HEK293 (cell line): ENCODE measurements around the gene TRA2B.

Experiments
- CTCF ChIA-PET: fragments of 350-600 bp; formaldehyde crosslinking; extraction: SDS; loops from one replicate; lab custom pipeline; 2021; ENCODE audit warnings: antibody characterized with exemption; lab: Yijun Ruan, JAX
- POLR2A ChIA-PET: fragments of 300-600 bp; formaldehyde crosslinking; extraction: SDS; loops from one replicate; lab custom pipeline; 2020; ENCODE audit warnings: antibody characterized with exemption, inconsistent platforms; lab: Yijun Ruan, JAX
- H3K27ac ChIP-seq: fragments of 200-500 bp; sonication (Bioruptor generic); 2 replicates; pipeline ENCODE4 v1.5.1; 2014; ENCODE audit warnings: low read depth, low read length, control low read depth, inconsistent platforms; ENCODE audit errors: extremely low read depth
- H3K36me3 ChIP-seq, 2 experiments: fragments of 200-500 bp in 1 of 2; sonication (Bioruptor generic) in 1 of 2; 1 replicate in 1 of 2; 2 replicates in 1 of 2; pipeline ENCODE4 v1.5.1; 2014 to 2017; ENCODE audit warnings: inconsistent platforms in 2 of 2, low read length in 2 of 2; ENCODE audit not compliant: control insufficient read depth in 2 of 2, insufficient read depth in 1 of 2
- H3K4me1 ChIP-seq: fragments of 200-500 bp; sonication (Bioruptor generic); 2 replicates; pipeline ENCODE4 v1.5.1; 2014; ENCODE audit warnings: mild to moderate bottlenecking, low read length, inconsistent platforms; ENCODE audit not compliant: control insufficient read depth, insufficient read depth
- H3K4me3 ChIP-seq: 2 replicates; pipeline ENCODE4 v1.5.1; 2011; ENCODE audit warnings: low read depth, mild to moderate bottlenecking, control low read depth, low read length, moderate library complexity
- H3K9me3 ChIP-seq: fragments of 200-500 bp; sonication (Bioruptor generic); 2 replicates; pipeline ENCODE4 v1.5.1; 2014; ENCODE audit warnings: low read depth, low read length, inconsistent platforms; ENCODE audit not compliant: control insufficient read depth, insufficient read depth
- IKZF3 ChIP-seq: fragments of 450-650 bp; IDR thresholded peaks from 2 replicates; pipeline ENCODE4 v1.5.0; 2018; ENCODE audit warnings: missing biosample characterization, mild to moderate bottlenecking, missing genetic modification characterization, moderate library complexity
- SP7 ChIP-seq: fragments of 450-650 bp; formaldehyde crosslinking; IDR thresholded peaks from 2 replicates; pipeline ENCODE4 v1.5.1; 2016; ENCODE audit warnings: missing biosample characterization, missing genetic modification characterization
- WT1 ChIP-seq: fragments of 450-650 bp; formaldehyde crosslinking; IDR thresholded peaks from 2 replicates; pipeline ENCODE4 v1.5.1; 2016; ENCODE audit warnings: missing biosample characterization, missing genetic modification characterization
- YY2 ChIP-seq: fragments of 450-650 bp; formaldehyde crosslinking; IDR thresholded peaks from 2 replicates; pipeline ENCODE4 v1.5.1; 2016; ENCODE audit warnings: missing biosample characterization, missing genetic modification characterization
- ZBTB1 ChIP-seq: fragments of 450-650 bp; formaldehyde crosslinking; IDR thresholded peaks from 2 replicates; pipeline ENCODE4 v1.5.1; 2016; ENCODE audit warnings: missing biosample characterization, missing genetic modification characterization
- ZFP37 ChIP-seq: fragments of 450-650 bp; formaldehyde crosslinking; IDR thresholded peaks from 2 replicates; pipeline ENCODE4 v1.5.1; 2016; ENCODE audit warnings: missing biosample characterization, missing genetic modification characterization
- ZIC2 ChIP-seq: fragments of 450-650 bp; formaldehyde crosslinking; IDR thresholded peaks from 2 replicates; pipeline ENCODE4 v1.5.1; 2016; ENCODE audit warnings: missing biosample characterization, missing genetic modification characterization
- ZNF366 ChIP-seq: fragments of 450-650 bp; formaldehyde crosslinking; conservative IDR thresholded peaks from 2 replicates; pipeline ENCODE4 v1.5.1; 2016; ENCODE audit warnings: missing biosample characterization, missing genetic modification characterization
- ZNF394 ChIP-seq: fragments of 450-650 bp; formaldehyde crosslinking; IDR thresholded peaks from 2 replicates; pipeline ENCODE4 v1.5.1; 2016; ENCODE audit warnings: missing biosample characterization, missing genetic modification characterization, mild to moderate bottlenecking, moderate library complexity, borderline replicate concordance
- ZNF433 ChIP-seq: fragments of 450-650 bp; formaldehyde crosslinking; IDR thresholded peaks from 2 replicates; pipeline ENCODE4 v1.5.1; 2016; ENCODE audit warnings: missing biosample characterization, missing genetic modification characterization, low read depth
- ZNF510 ChIP-seq: fragments of 450-650 bp; formaldehyde crosslinking; IDR thresholded peaks from 2 replicates; pipeline ENCODE4 v1.5.1; 2018; ENCODE audit warnings: mild to moderate bottlenecking, missing genetic modification characterization, missing biosample characterization; ENCODE audit not compliant: insufficient replicate concordance
- ZNF514 ChIP-seq: fragments of 450-650 bp; formaldehyde crosslinking; IDR thresholded peaks from 2 replicates; pipeline ENCODE4 v1.5.1; 2016; ENCODE audit warnings: missing biosample characterization, missing genetic modification characterization
- ZNF529 ChIP-seq: fragments of 450-650 bp; formaldehyde crosslinking; IDR thresholded peaks from 2 replicates; pipeline ENCODE4 v1.5.1; 2017; ENCODE audit warnings: missing genetic modification characterization, missing biosample characterization; ENCODE audit not compliant: insufficient replicate concordance
- ZNF548 ChIP-seq: fragments of 450-650 bp; formaldehyde crosslinking; IDR thresholded peaks from 2 replicates; pipeline ENCODE4 v1.5.1; 2016; ENCODE audit warnings: missing biosample characterization, missing genetic modification characterization
- ZNF585B ChIP-seq: fragments of 450-650 bp; formaldehyde crosslinking; IDR thresholded peaks from 2 replicates; pipeline ENCODE4 v1.5.1; 2016; ENCODE audit warnings: missing biosample characterization, missing genetic modification characterization
- ZNF610 ChIP-seq: fragments of 450-650 bp; formaldehyde crosslinking; IDR thresholded peaks from 2 replicates; pipeline ENCODE4 v1.5.1; 2016; ENCODE audit warnings: missing biosample characterization, missing genetic modification characterization, borderline replicate concordance
- ZNF660 ChIP-seq: fragments of 450-650 bp; IDR thresholded peaks from 2 replicates; pipeline ENCODE4 v1.5.1; 2018; ENCODE audit warnings: missing biosample characterization, mild to moderate bottlenecking, missing genetic modification characterization
- ZXDB ChIP-seq: fragments of 450-650 bp; formaldehyde crosslinking; IDR thresholded peaks from 2 replicates; pipeline ENCODE4 v1.5.1; 2016; ENCODE audit warnings: missing biosample characterization, missing genetic modification characterization
- TF ChIP-seq, protein P1 (sequence below): fragments of 450-650 bp; formaldehyde crosslinking; IDR thresholded peaks from 2 replicates; pipeline ENCODE4 v1.5.1; 2016; ENCODE audit warnings: missing biosample characterization, missing genetic modification characterization
- TF ChIP-seq, protein P2 (sequence below): fragments of 450-650 bp; formaldehyde crosslinking; IDR thresholded peaks from 2 replicates; pipeline ENCODE4 v1.5.1; 2016; ENCODE audit warnings: missing biosample characterization, missing genetic modification characterization, low read depth
- TF ChIP-seq, protein P3 (sequence below): fragments of 450-650 bp; formaldehyde crosslinking; IDR thresholded peaks from 2 replicates; pipeline ENCODE4 v1.5.1; 2016; ENCODE audit warnings: missing biosample characterization, missing genetic modification characterization
- TF ChIP-seq, protein P4 (sequence below): fragments of 450-650 bp; formaldehyde crosslinking; optimal IDR thresholded peaks from 2 replicates; pipeline ENCODE3; 2016; ENCODE audit warnings: missing biosample characterization, mild to moderate bottlenecking, missing genetic modification characterization
- TF ChIP-seq, protein P5 (sequence below): fragments of 450-650 bp; formaldehyde crosslinking; IDR thresholded peaks from 2 replicates; pipeline ENCODE4 v1.5.1; 2016; ENCODE audit warnings: missing biosample characterization, missing genetic modification characterization
- TF ChIP-seq, protein P6 (sequence below): fragments of 450-650 bp; IDR thresholded peaks from 2 replicates; pipeline ENCODE4 v1.5.1; 2018; ENCODE audit warnings: missing biosample characterization, missing genetic modification characterization

TRA2B gene

GRCh38 chr3:185959609-185960521 lies 22.1 kb upstream of the TRA2B start (continued):
- TF ChIP-seq SP7 (tag by site-specific recombination) (peak; percentile 94), ZNF514 (tag by site-specific recombination) (no peak), ZNF660 (peak; percentile 65), ZXDB (tag by site-specific recombination) (0 out of 2 replicates have a peak, but pooled peaks have one; percentile 23), ZNF585B (no peak), ZNF366 (tag by site-specific recombination) (peak; percentile 74), IKZF3 (tag by site-specific recombination) (0 out of 2 replicates have a peak, but pooled peaks have one; percentile 54), ZNF394 (tag by site-specific recombination) (peak; percentile 53; the same call in 1 of the 2 replicates), WT1 (tag by site-specific recombination) (peak; percentile 88), ZNF510 (tag by site-specific recombination) (no peak), ZNF610 (peak; percentile 90; the same call in 1 of the 2 replicates)
- TF ChIP-seq, protein P1, sequence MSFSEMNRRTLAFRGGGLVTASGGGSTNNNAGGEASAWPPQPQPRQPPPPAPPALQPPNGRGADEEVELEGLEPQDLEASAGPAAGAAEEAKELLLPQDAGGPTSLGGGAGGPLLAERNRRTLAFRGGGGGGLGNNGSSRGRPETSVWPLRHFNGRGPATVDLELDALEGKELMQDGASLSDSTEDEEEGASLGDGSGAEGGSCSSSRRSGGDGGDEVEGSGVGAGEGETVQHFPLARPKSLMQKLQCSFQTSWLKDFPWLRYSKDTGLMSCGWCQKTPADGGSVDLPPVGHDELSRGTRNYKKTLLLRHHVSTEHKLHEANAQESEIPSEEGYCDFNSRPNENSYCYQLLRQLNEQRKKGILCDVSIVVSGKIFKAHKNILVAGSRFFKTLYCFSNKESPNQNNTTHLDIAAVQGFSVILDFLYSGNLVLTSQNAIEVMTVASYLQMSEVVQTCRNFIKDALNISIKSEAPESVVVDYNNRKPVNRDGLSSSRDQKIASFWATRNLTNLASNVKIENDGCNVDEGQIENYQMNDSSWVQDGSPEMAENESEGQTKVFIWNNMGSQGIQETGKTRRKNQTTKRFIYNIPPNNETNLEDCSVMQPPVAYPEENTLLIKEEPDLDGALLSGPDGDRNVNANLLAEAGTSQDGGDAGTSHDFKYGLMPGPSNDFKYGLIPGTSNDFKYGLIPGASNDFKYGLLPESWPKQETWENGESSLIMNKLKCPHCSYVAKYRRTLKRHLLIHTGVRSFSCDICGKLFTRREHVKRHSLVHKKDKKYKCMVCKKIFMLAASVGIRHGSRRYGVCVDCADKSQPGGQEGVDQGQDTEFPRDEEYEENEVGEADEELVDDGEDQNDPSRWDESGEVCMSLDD (tag by site-specific recombination): no peak
- TF ChIP-seq, protein P2, sequence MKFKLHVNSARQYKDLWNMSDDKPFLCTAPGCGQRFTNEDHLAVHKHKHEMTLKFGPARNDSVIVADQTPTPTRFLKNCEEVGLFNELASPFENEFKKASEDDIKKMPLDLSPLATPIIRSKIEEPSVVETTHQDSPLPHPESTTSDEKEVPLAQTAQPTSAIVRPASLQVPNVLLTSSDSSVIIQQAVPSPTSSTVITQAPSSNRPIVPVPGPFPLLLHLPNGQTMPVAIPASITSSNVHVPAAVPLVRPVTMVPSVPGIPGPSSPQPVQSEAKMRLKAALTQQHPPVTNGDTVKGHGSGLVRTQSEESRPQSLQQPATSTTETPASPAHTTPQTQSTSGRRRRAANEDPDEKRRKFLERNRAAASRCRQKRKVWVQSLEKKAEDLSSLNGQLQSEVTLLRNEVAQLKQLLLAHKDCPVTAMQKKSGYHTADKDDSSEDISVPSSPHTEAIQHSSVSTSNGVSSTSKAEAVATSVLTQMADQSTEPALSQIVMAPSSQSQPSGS: peak; percentile 93

GRCh38 chr3:185958626-185959025 lies 20.8 kb upstream of the TRA2B start:
- ChIA-PET CTCF (interaction anchor here (7.5 kb wide), 1 partner anchor 15 kb away, joined by 93 read pairs; no protein-coding TSS in a partner anchor), POLR2A (no interaction called here)
- H3K4me3 ChIP-seq: no peak overlapping the region
- H3K36me3 ChIP-seq: no peaks in the 10 kb centered on the region
- no peak overlapping the region for H3K27ac ChIP-seq
- TF ChIP-seq, protein P3, sequence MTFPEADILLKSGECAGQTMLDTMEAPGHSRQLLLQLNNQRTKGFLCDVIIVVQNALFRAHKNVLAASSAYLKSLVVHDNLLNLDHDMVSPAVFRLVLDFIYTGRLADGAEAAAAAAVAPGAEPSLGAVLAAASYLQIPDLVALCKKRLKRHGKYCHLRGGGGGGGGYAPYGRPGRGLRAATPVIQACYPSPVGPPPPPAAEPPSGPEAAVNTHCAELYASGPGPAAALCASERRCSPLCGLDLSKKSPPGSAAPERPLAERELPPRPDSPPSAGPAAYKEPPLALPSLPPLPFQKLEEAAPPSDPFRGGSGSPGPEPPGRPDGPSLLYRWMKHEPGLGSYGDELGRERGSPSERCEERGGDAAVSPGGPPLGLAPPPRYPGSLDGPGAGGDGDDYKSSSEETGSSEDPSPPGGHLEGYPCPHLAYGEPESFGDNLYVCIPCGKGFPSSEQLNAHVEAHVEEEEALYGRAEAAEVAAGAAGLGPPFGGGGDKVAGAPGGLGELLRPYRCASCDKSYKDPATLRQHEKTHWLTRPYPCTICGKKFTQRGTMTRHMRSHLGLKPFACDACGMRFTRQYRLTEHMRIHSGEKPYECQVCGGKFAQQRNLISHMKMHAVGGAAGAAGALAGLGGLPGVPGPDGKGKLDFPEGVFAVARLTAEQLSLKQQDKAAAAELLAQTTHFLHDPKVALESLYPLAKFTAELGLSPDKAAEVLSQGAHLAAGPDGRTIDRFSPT (tag by site-specific recombination): no peak
- TF ChIP-seq ZFP37 (tag by site-specific recombination): no peak
- TF ChIP-seq, protein P4, sequence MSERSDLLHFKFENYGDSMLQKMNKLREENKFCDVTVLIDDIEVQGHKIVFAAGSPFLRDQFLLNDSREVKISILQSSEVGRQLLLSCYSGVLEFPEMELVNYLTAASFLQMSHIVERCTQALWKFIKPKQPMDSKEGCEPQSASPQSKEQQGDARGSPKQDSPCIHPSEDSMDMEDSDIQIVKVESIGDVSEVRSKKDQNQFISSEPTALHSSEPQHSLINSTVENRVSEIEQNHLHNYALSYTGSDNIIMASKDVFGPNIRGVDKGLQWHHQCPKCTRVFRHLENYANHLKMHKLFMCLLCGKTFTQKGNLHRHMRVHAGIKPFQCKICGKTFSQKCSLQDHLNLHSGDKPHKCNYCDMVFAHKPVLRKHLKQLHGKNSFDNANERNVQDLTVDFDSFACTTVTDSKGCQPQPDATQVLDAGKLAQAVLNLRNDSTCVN: no peak
- no peak for TF ChIP-seq IKZF3 (tag by site-specific recombination)
- TF ChIP-seq ZNF433 (tag by site-specific recombination): no peak
- TF ChIP-seq ZBTB1: no peak
- TF ChIP-seq ZIC2 (tag by site-specific recombination): no peak
- TF ChIP-seq, protein P5, sequence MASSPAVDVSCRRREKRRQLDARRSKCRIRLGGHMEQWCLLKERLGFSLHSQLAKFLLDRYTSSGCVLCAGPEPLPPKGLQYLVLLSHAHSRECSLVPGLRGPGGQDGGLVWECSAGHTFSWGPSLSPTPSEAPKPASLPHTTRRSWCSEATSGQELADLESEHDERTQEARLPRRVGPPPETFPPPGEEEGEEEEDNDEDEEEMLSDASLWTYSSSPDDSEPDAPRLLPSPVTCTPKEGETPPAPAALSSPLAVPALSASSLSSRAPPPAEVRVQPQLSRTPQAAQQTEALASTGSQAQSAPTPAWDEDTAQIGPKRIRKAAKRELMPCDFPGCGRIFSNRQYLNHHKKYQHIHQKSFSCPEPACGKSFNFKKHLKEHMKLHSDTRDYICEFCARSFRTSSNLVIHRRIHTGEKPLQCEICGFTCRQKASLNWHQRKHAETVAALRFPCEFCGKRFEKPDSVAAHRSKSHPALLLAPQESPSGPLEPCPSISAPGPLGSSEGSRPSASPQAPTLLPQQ (tag by site-specific recombination): no peak
- TF ChIP-seq, protein P6, sequence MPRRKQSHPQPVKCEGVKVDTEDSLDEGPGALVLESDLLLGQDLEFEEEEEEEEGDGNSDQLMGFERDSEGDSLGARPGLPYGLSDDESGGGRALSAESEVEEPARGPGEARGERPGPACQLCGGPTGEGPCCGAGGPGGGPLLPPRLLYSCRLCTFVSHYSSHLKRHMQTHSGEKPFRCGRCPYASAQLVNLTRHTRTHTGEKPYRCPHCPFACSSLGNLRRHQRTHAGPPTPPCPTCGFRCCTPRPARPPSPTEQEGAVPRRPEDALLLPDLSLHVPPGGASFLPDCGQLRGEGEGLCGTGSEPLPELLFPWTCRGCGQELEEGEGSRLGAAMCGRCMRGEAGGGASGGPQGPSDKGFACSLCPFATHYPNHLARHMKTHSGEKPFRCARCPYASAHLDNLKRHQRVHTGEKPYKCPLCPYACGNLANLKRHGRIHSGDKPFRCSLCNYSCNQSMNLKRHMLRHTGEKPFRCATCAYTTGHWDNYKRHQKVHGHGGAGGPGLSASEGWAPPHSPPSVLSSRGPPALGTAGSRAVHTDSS: no peak
- TF ChIP-seq ZNF548 (tag by site-specific recombination): no peak
- no peak for TF ChIP-seq ZNF529 (tag by site-specific recombination)
- no peak for TF ChIP-seq YY2 (tag by site-specific recombination)
- H3K9me3 ChIP-seq: no peaks in the 10 kb centered on the region
- no peaks in the 10 kb centered on the region for H3K4me1 ChIP-seq
